Astrocyte of the hippocampus (primary cell): Measurements from ENCODE around the gene GRIA4.

ENCODE experiments used
- DNase-seq: peaks from one replicate; pipeline ENCODE4 v3.0.0; 2011; ENCODE audit warnings: low read depth, low spot score

Gene GRIA4

GRCh38 chr11:105636496-105636895, 26.6 kb downstream of the GRIA4 start:
- no peak for DNase-seq

GRCh38 chr11:105639527-105639926, 29.7 kb downstream of the GRIA4 start:
- DNase-seq = no peak

GRCh38 chr11:105641433-105641832, 31.6 kb downstream of the GRIA4 start:
- no peak for DNase-seq

GRCh38 chr11:105642870-105643269, 33.0 kb downstream of the GRIA4 start:
- no peak for DNase-seq

GRCh38 chr11:105644839-105645573, 35.1 kb downstream of the GRIA4 start:
- no peak for DNase-seq

GRCh38 chr11:105647780-105648179, 37.9 kb downstream of the GRIA4 start:
- no peak for DNase-seq

- DNase-seq = no peak
Observed at GRCh38 chr11:105648762-105649161, 38.9 kb downstream of the GRIA4 start.

- DNase-seq = no peak
Observed at GRCh38 chr11:105665281-105665680, 55.4 kb downstream of the GRIA4 start.

GRCh38 chr11:105667441-105667840, 57.6 kb downstream of the GRIA4 start:
- DNase-seq = no peak

- DNase-seq = no peak
Observed at GRCh38 chr11:105670811-105671210, 60.9 kb downstream of the GRIA4 start.

GRCh38 chr11:105673089-105673488, 63.2 kb downstream of the GRIA4 start:
- DNase-seq = peak; percentile 84

GRCh38 chr11:105689631-105690030, 79.8 kb downstream of the GRIA4 start:
- no peak for DNase-seq

- DNase-seq = no peak
Observed at GRCh38 chr11:105690467-105690866, 80.6 kb downstream of the GRIA4 start.

- DNase-seq = no peak
Observed at GRCh38 chr11:105693075-105693759, 83.3 kb downstream of the GRIA4 start.

- no peak for DNase-seq
Observed at GRCh38 chr11:105696000-105696399, 86.1 kb downstream of the GRIA4 start.

GRCh38 chr11:105697291-105697690, 87.4 kb downstream of the GRIA4 start:
- no peak for DNase-seq

GRCh38 chr11:105699203-105699602, 89.3 kb downstream of the GRIA4 start:
- no peak for DNase-seq

- DNase-seq = no peak
Observed at GRCh38 chr11:105700271-105700670, 90.4 kb downstream of the GRIA4 start.

- DNase-seq = no peak
Observed at GRCh38 chr11:105701098-105701497, 91.2 kb downstream of the GRIA4 start.

- no peak for DNase-seq
Observed at GRCh38 chr11:105705786-105706530, 96.1 kb downstream of the GRIA4 start.

- DNase-seq = no peak
Observed at GRCh38 chr11:105713106-105713505, 103.2 kb downstream of the GRIA4 start.

- DNase-seq = no peak
Observed at GRCh38 chr11:105713696-105714095, 103.8 kb downstream of the GRIA4 start.

GRCh38 chr11:105718641-105719040, 108.8 kb downstream of the GRIA4 start:
- DNase-seq = peak; percentile 86
